HG02840 (cell line): Measurements from ENCODE around the gene S1PR3.

Experiments
- ATAC-seq: cut with Tn5 transposase; IDR thresholded peaks from one replicate; pipeline ENCODE4 v1.9.1; 2021; ENCODE audit warnings: mild to moderate bottlenecking, moderate library complexity, moderate number of reproducible peaks; ENCODE audit not compliant: unreplicated experiment, low FRiP score

The S1PR3 gene

GRCh38 chr9:89026876-89027275, 35.6 kb downstream of the S1PR3 start:
- no peak for ATAC-seq

- ATAC-seq = no peak
These were observed 38.5 kb downstream of the S1PR3 start for GRCh38 chr9:89029788-89030187.

- ATAC-seq = no peak
These were observed 40.9 kb downstream of the S1PR3 start for GRCh38 chr9:89032173-89032572.

GRCh38 chr9:89032661-89033060, 41.4 kb downstream of the S1PR3 start:
- no peak for ATAC-seq

GRCh38 chr9:89036383-89036782, 45.1 kb downstream of the S1PR3 start:
- ATAC-seq = no peak

- no peak for ATAC-seq
These were observed 45.6 kb downstream of the S1PR3 start for GRCh38 chr9:89036891-89037290.

GRCh38 chr9:89037346-89037745, 46.1 kb downstream of the S1PR3 start:
- no peak for ATAC-seq

- ATAC-seq = no peak
These were observed 46.6 kb downstream of the S1PR3 start for GRCh38 chr9:89037891-89038290.

GRCh38 chr9:89038382-89039103, 47.3 kb downstream of the S1PR3 start:
- no peak for ATAC-seq

GRCh38 chr9:89039104-89039465, 47.8 kb downstream of the S1PR3 start:
- ATAC-seq = no peak

GRCh38 chr9:89039664-89040063, 48.4 kb downstream of the S1PR3 start:
- ATAC-seq = no peak

- no peak for ATAC-seq
These were observed 51.7 kb downstream of the S1PR3 start for GRCh38 chr9:89042984-89043383.

GRCh38 chr9:89044104-89044503, 52.8 kb downstream of the S1PR3 start:
- no peak for ATAC-seq

GRCh38 chr9:89044881-89045280, 53.6 kb downstream of the S1PR3 start:
- ATAC-seq = no peak

- ATAC-seq = no peak
These were observed 55.6 kb downstream of the S1PR3 start for GRCh38 chr9:89046832-89047231.

- ATAC-seq = no peak
These were observed 56.4 kb downstream of the S1PR3 start for GRCh38 chr9:89047667-89048066.

- no peak for ATAC-seq
These were observed 57.3 kb downstream of the S1PR3 start for GRCh38 chr9:89048616-89049015.

- ATAC-seq = no peak
These were observed 58.4 kb downstream of the S1PR3 start for GRCh38 chr9:89049646-89050045.

- no peak for ATAC-seq
These were observed 60.3 kb downstream of the S1PR3 start for GRCh38 chr9:89051421-89052025.

- no peak for ATAC-seq
These were observed 61.3 kb downstream of the S1PR3 start for GRCh38 chr9:89052470-89053097.

GRCh38 chr9:89053301-89053700, 62.0 kb downstream of the S1PR3 start:
- ATAC-seq = no peak
